SU-DHL-6 (cell line): Measurements from ENCODE around the gene SESN1.
"Not testable (repeated sequence)": the region's sequence is repeated elsewhere in the genome, so short reads cannot be mapped to it uniquely, and the experiment has no call there.

ENCODE experiments used
- CTCF ChIP-seq: fragments of 200-600 bp; sonication (generic); IDR thresholded peaks from one replicate; pipeline ENCODE4 v1.5.1; 2017; ENCODE audit warnings: antibody characterized with exemption, mild to moderate bottlenecking, low read length, moderate library complexity; ENCODE audit not compliant: insufficient read depth, poor library complexity, severe bottlenecking
- EZH2phosphoT487 ChIP-seq: fragments of 200-600 bp; sonication (generic), shearing (Covaris generic); conservative IDR thresholded peaks from 2 replicates; pipeline ENCODE4 v1.6.1; 2018; ENCODE audit warnings: mild to moderate bottlenecking, antibody characterized with exemption, low read length, moderate library complexity, mixed read lengths

GRCh38 chr6:109135600-109135999 lies 41.0 kb upstream of the SESN1 start:
- TF ChIP-seq CTCF, EZH2phosphoT487: not testable (repeated sequence)
